RWPE2 (cell line): ENCODE results near the gene TSPAN4.

Experiments used
- ATAC-seq: fragments of 200-7000 bp; cut with Tn5 transposase; 3 replicates; pipeline ENCODE4 v1.9.1; 2021; ENCODE audit warnings: low read depth
- DNase-seq: peaks from one replicate; pipeline ENCODE4 v3.0.0-alpha.2; 2020; ENCODE audit warnings: low spot score
- H3K27ac ChIP-seq: fragments of 450-650 bp; 2 replicates; pipeline ENCODE4 v1.5.1; 2017; ENCODE audit warnings: mild to moderate bottlenecking; ENCODE audit not compliant: poor library complexity, severe bottlenecking
- H3K27me3 ChIP-seq: fragments of 250-450 bp; sonication (Bioruptor Pico); 2 replicates; pipeline ENCODE4 v1.5.1; 2021; ENCODE audit warnings: mild to moderate bottlenecking, moderate library complexity; ENCODE audit not compliant: insufficient read depth, poor library complexity, severe bottlenecking
- H3K36me3 ChIP-seq: fragments of 250-450 bp; sonication (Bioruptor Pico); 2 replicates; pipeline ENCODE4 v1.5.1; 2020; ENCODE audit warnings: low read depth, mild to moderate bottlenecking, moderate library complexity
- H3K4me1 ChIP-seq: fragments of 250-450 bp; sonication (Bioruptor Pico); 2 replicates; pipeline ENCODE4 v1.5.1; 2021; ENCODE audit warnings: mild to moderate bottlenecking, moderate library complexity; ENCODE audit not compliant: insufficient read depth, poor library complexity, severe bottlenecking
- H3K4me3 ChIP-seq: fragments of 250-450 bp; sonication (Bioruptor Pico); 2 replicates; pipeline ENCODE4 v1.5.1; 2021; ENCODE audit warnings: mild to moderate bottlenecking, moderate library complexity; ENCODE audit not compliant: severe bottlenecking
- H3K9me3 ChIP-seq: fragments of 250-450 bp; sonication (Bioruptor Pico); 2 replicates; pipeline ENCODE4 v1.5.1; 2021; ENCODE audit warnings: mild to moderate bottlenecking, moderate library complexity; ENCODE audit not compliant: severe bottlenecking
- CTCF ChIP-seq: fragments of 450-650 bp; IDR thresholded peaks from one replicate; pipeline ENCODE4 v1.5.1; 2017; ENCODE audit warnings: mild to moderate bottlenecking, moderate library complexity; ENCODE audit not compliant: poor library complexity, severe bottlenecking

The TSPAN4 gene

GRCh38 chr11:875203-875602 lies 32.6 kb downstream of the TSPAN4 start:
- H3K27ac ChIP-seq: no peak overlapping the region
- no peak for TF ChIP-seq CTCF
- no peak for ATAC-seq

GRCh38 chr11:875769-876301 lies 33.2 kb downstream of the TSPAN4 start:
- DNase-seq (no peak), ATAC-seq (no peak)
- Histone ChIP-seq H3K4me1 (no peaks in the 10 kb centered on the region), H3K4me3 (no peak overlapping the region), H3K27ac (no peak overlapping the region), H3K9me3 (no peaks in the 10 kb centered on the region), H3K27me3 (no peaks in the 10 kb centered on the region), H3K36me3 (peaks cover 8% of the 10 kb centered on the region)
- TF ChIP-seq CTCF: no peak

More at GRCh38 chr11:875203-875602, 32.6 kb downstream of the TSPAN4 start:
- peaks cover 5% of the 10 kb centered on the region for H3K36me3 ChIP-seq
- H3K4me3 ChIP-seq: no peak overlapping the region
- H3K27me3 ChIP-seq: no peaks in the 10 kb centered on the region
- no peaks in the 10 kb centered on the region for H3K9me3 ChIP-seq
- no peaks in the 10 kb centered on the region for H3K4me1 ChIP-seq
- no peak for DNase-seq

GRCh38 chr11:876545-876944 lies 33.9 kb downstream of the TSPAN4 start:
- no peak for DNase-seq
- no peak for TF ChIP-seq CTCF
- Histone ChIP-seq H3K27me3 (no peaks in the 10 kb centered on the region), H3K9me3 (no peaks in the 10 kb centered on the region), H3K4me3 (no peak overlapping the region), H3K27ac (no peak overlapping the region), H3K4me1 (no peaks in the 10 kb centered on the region), H3K36me3 (peaks cover 8% of the 10 kb centered on the region)
- peak; percentile 13; the same call in 1 of the 3 replicates for ATAC-seq

- H3K4me3 ChIP-seq: no peak overlapping the region
- no peaks in the 10 kb centered on the region for H3K9me3 ChIP-seq
- no peaks in the 10 kb centered on the region for H3K27me3 ChIP-seq
- DNase-seq (no peak), ATAC-seq (peak; percentile 29)
- TF ChIP-seq CTCF: no peak
- peaks cover 14% of the 10 kb centered on the region for H3K36me3 ChIP-seq
- H3K27ac ChIP-seq: no peak overlapping the region
- no peaks in the 10 kb centered on the region for H3K4me1 ChIP-seq
These were observed 34.9 kb downstream of the TSPAN4 start for GRCh38 chr11:877565-877964.

- DNase-seq: no peak
- H3K4me1 ChIP-seq: no peaks in the 10 kb centered on the region
- no peak for ATAC-seq
- no peak overlapping the region for H3K27ac ChIP-seq
- H3K4me3 ChIP-seq: no peak overlapping the region
- peaks cover 20% of the 10 kb centered on the region for H3K36me3 ChIP-seq
- TF ChIP-seq CTCF: no peak
- H3K27me3 ChIP-seq: no peaks in the 10 kb centered on the region
- H3K9me3 ChIP-seq: no peaks in the 10 kb centered on the region
These were observed 37.8 kb downstream of the TSPAN4 start for GRCh38 chr11:880447-880846.
